Mesothelial cell of epicardium (in vitro differentiated cells): Measurements from ENCODE around the gene MYMX. TPM values are rescaled to one million over a fixed set of nuclear protein-coding genes. Genes with fewer than 3 reads are reported as not detected.
"Not testable (repeated sequence)": the region's sequence is repeated elsewhere in the genome, so short reads cannot be mapped to it uniquely, and the experiment has no call there.

Experiments used
- DNase-seq, 2 experiments: peaks; one replicate each; pipeline ENCODE4 v3.0.0; 2021; ENCODE audit warnings: low spot score in 2 of 2; ENCODE audit not compliant: unreplicated experiment in 2 of 2
- H3K27ac Mint-ChIP-seq: 2 replicates; pipeline ENCODE4 v1.8.0; 2021; ENCODE audit warnings: mixed read lengths
- H3K27me3 Mint-ChIP-seq: 2 replicates; pipeline ENCODE4 v1.8.0; 2021; ENCODE audit warnings: low read depth, mixed read lengths
- H3K36me3 Mint-ChIP-seq: 2 replicates; pipeline ENCODE4 v1.8.0; 2021; ENCODE audit warnings: mixed read lengths
- H3K4me1 Mint-ChIP-seq: 2 replicates; pipeline ENCODE4 v1.8.0; 2021; ENCODE audit warnings: mixed read lengths
- H3K4me3 Mint-ChIP-seq: 2 replicates; pipeline ENCODE4 v1.8.0; 2021; ENCODE audit warnings: mild to moderate bottlenecking, moderate library complexity, mixed read lengths
- H3K9me3 Mint-ChIP-seq: 2 replicates; pipeline ENCODE4 v1.8.0; 2021; ENCODE audit warnings: mixed read lengths
- total RNA-seq: library from RNA; stranded (reverse); gene quantifications from 3 replicates; pipeline ENCODE4 v1.2.1, GENCODE V29; 2021
- TF ChIP-seq, protein P1 (sequence below): fragments of 200-600 bp; sonication (generic); IDR thresholded peaks from one replicate; pipeline ENCODE4 v1.5.0; 2021; ENCODE audit warnings: antibody characterized with exemption; ENCODE audit not compliant: unreplicated experiment

MYMX gene
- total RNA-seq, 1 donor from 2014 or later: not detected

DNA sequence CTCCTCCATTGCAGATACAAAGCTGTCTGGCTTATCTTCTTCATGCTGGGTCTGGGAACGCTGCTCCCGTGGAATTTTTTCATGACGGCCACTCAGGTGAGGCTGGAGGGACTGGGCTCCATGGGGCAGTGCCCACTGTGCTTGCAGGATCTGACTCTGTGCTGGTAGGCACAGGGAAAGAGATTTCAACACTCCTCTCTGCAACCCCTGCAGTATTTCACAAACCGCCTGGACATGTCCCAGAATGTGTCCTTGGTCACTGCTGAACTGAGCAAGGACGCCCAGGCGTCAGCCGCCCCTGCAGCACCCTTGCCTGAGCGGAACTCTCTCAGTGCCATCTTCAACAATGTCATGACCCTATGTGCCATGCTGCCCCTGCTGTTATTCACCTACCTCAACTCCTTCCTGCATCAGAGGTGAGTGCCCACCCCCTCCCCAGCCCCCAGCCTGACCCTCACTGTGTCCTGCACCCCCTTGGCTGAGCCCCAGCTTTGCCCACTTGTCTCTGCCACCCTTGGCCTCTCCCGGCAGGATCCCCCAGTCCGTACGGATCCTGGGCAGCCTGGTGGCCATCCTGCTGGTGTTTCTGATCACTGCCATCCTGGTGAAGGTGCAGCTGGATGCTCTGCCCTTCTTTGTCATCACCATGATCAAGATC is 12.8 kb downstream of the MYMX start:
- H3K27ac Mint-ChIP-seq: no peak overlapping the region
- H3K36me3 Mint-ChIP-seq: no peaks in the 10 kb centered on the region
- peaks cover 6% of the 10 kb centered on the region for H3K27me3 Mint-ChIP-seq
- TF ChIP-seq, protein P1, sequence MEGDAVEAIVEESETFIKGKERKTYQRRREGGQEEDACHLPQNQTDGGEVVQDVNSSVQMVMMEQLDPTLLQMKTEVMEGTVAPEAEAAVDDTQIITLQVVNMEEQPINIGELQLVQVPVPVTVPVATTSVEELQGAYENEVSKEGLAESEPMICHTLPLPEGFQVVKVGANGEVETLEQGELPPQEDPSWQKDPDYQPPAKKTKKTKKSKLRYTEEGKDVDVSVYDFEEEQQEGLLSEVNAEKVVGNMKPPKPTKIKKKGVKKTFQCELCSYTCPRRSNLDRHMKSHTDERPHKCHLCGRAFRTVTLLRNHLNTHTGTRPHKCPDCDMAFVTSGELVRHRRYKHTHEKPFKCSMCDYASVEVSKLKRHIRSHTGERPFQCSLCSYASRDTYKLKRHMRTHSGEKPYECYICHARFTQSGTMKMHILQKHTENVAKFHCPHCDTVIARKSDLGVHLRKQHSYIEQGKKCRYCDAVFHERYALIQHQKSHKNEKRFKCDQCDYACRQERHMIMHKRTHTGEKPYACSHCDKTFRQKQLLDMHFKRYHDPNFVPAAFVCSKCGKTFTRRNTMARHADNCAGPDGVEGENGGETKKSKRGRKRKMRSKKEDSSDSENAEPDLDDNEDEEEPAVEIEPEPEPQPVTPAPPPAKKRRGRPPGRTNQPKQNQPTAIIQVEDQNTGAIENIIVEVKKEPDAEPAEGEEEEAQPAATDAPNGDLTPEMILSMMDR: no peak
- DNase-seq: no peak
- H3K4me1 Mint-ChIP-seq: peaks cover 50% of the 10 kb centered on the region
- no peaks in the 10 kb centered on the region for H3K9me3 Mint-ChIP-seq
- H3K4me3 Mint-ChIP-seq: no peak overlapping the region

DNA sequence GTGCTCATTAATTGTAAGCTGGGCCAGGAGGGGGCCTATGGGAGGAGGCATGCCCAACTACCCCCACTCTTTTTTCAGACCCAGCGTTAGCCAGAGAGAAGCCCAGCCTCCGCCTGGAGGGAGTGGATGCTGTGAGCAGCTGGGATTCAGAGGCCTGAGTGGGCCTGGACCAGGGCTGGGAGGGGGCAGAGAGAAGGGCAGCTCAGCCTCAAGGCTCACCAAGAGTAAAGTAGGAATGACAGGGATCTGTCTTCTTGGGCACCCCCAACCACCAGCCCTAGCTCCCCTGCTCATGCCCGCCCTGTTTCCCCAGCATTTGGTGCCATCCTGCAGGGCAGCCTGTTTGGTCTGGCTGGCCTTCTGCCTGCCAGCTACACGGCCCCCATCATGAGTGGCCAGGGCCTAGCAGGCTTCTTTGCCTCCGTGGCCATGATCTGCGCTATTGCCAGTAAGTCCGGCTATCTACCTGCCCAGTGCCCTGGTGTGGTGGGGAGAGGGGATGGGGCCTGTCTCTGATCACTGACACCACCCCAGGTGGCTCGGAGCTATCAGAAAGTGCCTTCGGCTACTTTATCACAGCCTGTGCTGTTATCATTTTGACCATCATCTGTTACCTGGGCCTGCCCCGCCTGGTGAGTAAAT is 13.4 kb downstream of the MYMX start:
- Mint-ChIP-seq H3K27me3 (peaks cover 2% of the 10 kb centered on the region), H3K4me3 (no peak overlapping the region), H3K4me1 (peaks cover 51% of the 10 kb centered on the region), H3K27ac (no peak overlapping the region), H3K36me3 (no peaks in the 10 kb centered on the region), H3K9me3 (no peaks in the 10 kb centered on the region)
- no peak for DNase-seq
- TF ChIP-seq, protein P1: no peak

DNA sequence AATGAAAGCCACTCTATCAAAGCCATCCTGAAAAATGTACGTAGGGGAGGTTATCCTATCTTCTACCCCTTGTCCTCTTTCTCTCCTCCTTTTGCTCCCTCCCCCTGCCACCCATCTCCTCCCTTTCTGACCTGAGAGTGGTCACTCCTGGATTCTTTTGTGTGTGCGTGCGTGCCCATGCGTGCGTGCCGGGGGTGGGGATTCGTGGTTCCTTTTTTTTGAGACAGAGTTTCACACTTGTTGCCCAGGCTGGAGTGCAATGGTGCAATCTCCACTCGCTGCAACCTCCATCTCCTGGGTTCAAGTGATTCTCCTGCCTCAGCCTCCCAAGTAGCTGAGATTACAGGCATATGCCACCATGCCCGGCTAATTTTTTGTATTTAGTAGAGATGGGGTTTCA is 14.7 kb downstream of the MYMX start:
- not testable (repeated sequence) for H3K4me3 Mint-ChIP-seq, H3K36me3 Mint-ChIP-seq, H3K9me3 Mint-ChIP-seq, H3K27me3 Mint-ChIP-seq, H3K27ac Mint-ChIP-seq, DNase-seq
- H3K4me1 Mint-ChIP-seq: peaks cover 51% of the 10 kb centered on the region

DNA sequence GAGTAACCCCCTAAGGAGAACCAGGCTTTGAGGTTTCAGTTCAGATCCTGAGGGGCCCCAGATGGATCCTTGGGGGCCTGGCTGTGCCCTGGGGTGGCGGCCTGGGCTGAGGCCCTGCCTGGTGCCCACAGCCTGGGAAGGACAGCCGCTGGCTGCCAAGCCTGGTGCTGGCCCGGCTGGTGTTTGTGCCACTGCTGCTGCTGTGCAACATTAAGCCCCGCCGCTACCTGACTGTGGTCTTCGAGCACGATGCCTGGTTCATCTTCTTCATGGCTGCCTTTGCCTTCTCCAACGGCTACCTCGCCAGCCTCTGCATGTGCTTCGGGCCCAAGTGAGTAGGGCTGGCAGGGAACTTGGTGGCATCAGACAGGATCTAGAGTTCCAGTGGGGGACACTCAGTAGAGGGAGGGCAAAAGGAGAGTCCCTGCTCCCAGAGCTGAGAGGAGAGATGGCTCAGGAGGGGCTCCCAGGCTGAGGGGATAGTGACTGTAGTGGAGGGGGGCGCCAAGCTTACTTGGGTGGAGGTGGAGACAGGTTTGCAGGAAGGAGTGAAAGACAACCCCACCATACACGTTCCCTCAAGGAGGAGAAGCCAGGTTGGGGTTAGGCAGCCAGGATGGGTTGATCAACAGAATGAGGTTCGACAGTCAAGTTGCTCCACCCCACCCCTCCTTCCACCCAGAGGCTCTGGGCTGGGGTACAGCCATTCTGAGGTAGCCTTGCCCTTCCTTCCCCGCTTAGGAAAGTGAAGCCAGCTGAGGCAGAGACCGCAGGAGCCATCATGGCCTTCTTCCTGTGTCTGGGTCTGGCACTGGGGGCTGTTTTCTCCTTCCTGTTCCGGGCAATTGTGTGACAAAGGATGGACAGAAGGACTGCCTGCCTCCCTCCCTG is 16.2 kb downstream of the MYMX start:
- no peak for DNase-seq
- TF ChIP-seq, protein P1: no peak
- H3K4me1 Mint-ChIP-seq: peaks cover 42% of the 10 kb centered on the region
- H3K4me3 Mint-ChIP-seq: no peak overlapping the region
- no peaks in the 10 kb centered on the region for H3K27me3 Mint-ChIP-seq
- no peaks in the 10 kb centered on the region for H3K36me3 Mint-ChIP-seq
- no peaks in the 10 kb centered on the region for H3K9me3 Mint-ChIP-seq
- H3K27ac Mint-ChIP-seq: no peak overlapping the region

DNA sequence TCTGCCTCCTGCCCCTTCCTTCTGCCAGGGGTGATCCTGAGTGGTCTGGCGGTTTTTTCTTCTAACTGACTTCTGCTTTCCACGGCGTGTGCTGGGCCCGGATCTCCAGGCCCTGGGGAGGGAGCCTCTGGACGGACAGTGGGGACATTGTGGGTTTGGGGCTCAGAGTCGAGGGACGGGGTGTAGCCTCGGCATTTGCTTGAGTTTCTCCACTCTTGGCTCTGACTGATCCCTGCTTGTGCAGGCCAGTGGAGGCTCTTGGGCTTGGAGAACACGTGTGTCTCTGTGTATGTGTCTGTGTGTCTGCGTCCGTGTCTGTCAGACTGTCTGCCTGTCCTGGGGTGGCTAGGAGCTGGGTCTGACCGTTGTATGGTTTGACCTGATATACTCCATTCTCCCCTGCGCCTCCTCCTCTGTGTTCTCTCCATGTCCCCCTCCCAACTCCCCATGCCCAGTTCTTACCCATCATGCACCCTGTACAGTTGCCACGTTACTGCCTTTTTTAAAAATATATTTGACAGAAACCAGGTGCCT is 16.9 kb downstream of the MYMX start:
- no peaks in the 10 kb centered on the region for H3K9me3 Mint-ChIP-seq
- H3K27ac Mint-ChIP-seq: peak overlapping the region; percentile 84
- H3K27me3 Mint-ChIP-seq: no peaks in the 10 kb centered on the region

More for the DNA sequence above, 16.9 kb downstream of the MYMX start:
- Mint-ChIP-seq H3K4me1 (peaks cover 42% of the 10 kb centered on the region), H3K4me3 (no peak overlapping the region), H3K36me3 (no peaks in the 10 kb centered on the region)
- TF ChIP-seq, protein P1: no peak
- DNase-seq: no peak
